ENCODE measurements around the gene TMEM179.

GRCh38 chr14:104567141-104567956 is 37.2 kb downstream of the TMEM179 start:
- TF ChIP-seq TAF1 (IDR thresholded peaks at IDR 0.05; ENCODE audit: borderline replicate concordance, insufficient read depth, low read length): no peak
- no peak for TF ChIP-seq SIN3A (IDR thresholded peaks at IDR 0.05; ENCODE audit: borderline replicate concordance, insufficient read depth, low read length)
- TF ChIP-seq, protein P1, sequence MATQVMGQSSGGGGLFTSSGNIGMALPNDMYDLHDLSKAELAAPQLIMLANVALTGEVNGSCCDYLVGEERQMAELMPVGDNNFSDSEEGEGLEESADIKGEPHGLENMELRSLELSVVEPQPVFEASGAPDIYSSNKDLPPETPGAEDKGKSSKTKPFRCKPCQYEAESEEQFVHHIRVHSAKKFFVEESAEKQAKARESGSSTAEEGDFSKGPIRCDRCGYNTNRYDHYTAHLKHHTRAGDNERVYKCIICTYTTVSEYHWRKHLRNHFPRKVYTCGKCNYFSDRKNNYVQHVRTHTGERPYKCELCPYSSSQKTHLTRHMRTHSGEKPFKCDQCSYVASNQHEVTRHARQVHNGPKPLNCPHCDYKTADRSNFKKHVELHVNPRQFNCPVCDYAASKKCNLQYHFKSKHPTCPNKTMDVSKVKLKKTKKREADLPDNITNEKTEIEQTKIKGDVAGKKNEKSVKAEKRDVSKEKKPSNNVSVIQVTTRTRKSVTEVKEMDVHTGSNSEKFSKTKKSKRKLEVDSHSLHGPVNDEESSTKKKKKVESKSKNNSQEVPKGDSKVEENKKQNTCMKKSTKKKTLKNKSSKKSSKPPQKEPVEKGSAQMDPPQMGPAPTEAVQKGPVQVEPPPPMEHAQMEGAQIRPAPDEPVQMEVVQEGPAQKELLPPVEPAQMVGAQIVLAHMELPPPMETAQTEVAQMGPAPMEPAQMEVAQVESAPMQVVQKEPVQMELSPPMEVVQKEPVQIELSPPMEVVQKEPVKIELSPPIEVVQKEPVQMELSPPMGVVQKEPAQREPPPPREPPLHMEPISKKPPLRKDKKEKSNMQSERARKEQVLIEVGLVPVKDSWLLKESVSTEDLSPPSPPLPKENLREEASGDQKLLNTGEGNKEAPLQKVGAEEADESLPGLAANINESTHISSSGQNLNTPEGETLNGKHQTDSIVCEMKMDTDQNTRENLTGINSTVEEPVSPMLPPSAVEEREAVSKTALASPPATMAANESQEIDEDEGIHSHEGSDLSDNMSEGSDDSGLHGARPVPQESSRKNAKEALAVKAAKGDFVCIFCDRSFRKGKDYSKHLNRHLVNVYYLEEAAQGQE (IDR thresholded peaks at IDR 0.05; ENCODE audit: insufficient read depth in 1 of 2, low read depth in 2 of 2, low read length in 2 of 2): no peak
